ENCODE measurements around the gene TMEM178A.

- TF ChIP-seq CTCF (IDR thresholded peaks at IDR 0.05), result no peak
- no peak for TF ChIP-seq POLR2A (IDR thresholded peaks at IDR 0.05)
These were observed 47.2 kb downstream of the TMEM178A start for GRCh38 chr2:39712953-39713352.
